Testis (tissue), 2 donors: ENCODE data around the gene CBARP.

Source experiments
- POLR2A ChIP-seq: fragments of 450-650 bp; IDR thresholded peaks from one replicate; pipeline ENCODE4 v1.6.1; 2017; ENCODE audit warnings: antibody characterized with exemption, mild to moderate bottlenecking, moderate library complexity
- TF ChIP-seq, protein P1 (sequence below), 3 experiments: fragments of 450-650 bp in 2 of 3; fragments of 200-600 bp in 1 of 3; sonication (generic) in 1 of 3; IDR thresholded peaks; one replicate each; pipeline ENCODE4 v1.5.1; 2016 to 2019; ENCODE audit warnings: antibody characterized with exemption in 3 of 3, mild to moderate bottlenecking in 2 of 3, moderate library complexity in 1 of 3

GRCh38 chr19:1261798-1262622, 24.2 kb upstream of the CBARP start:
- TF ChIP-seq, protein P1, sequence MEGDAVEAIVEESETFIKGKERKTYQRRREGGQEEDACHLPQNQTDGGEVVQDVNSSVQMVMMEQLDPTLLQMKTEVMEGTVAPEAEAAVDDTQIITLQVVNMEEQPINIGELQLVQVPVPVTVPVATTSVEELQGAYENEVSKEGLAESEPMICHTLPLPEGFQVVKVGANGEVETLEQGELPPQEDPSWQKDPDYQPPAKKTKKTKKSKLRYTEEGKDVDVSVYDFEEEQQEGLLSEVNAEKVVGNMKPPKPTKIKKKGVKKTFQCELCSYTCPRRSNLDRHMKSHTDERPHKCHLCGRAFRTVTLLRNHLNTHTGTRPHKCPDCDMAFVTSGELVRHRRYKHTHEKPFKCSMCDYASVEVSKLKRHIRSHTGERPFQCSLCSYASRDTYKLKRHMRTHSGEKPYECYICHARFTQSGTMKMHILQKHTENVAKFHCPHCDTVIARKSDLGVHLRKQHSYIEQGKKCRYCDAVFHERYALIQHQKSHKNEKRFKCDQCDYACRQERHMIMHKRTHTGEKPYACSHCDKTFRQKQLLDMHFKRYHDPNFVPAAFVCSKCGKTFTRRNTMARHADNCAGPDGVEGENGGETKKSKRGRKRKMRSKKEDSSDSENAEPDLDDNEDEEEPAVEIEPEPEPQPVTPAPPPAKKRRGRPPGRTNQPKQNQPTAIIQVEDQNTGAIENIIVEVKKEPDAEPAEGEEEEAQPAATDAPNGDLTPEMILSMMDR (IDR thresholded peaks at IDR 0.05) = no peak
- no peak for TF ChIP-seq POLR2A
